GM21526 (cell line): ENCODE results near the gene SPP1.

Source experiments
- ATAC-seq: cut with Tn5 transposase; IDR thresholded peaks from one replicate; pipeline ENCODE4 v1.9.1; 2021; ENCODE audit warnings: moderate library complexity; ENCODE audit not compliant: unreplicated experiment, low FRiP score

Gene SPP1

DNA sequence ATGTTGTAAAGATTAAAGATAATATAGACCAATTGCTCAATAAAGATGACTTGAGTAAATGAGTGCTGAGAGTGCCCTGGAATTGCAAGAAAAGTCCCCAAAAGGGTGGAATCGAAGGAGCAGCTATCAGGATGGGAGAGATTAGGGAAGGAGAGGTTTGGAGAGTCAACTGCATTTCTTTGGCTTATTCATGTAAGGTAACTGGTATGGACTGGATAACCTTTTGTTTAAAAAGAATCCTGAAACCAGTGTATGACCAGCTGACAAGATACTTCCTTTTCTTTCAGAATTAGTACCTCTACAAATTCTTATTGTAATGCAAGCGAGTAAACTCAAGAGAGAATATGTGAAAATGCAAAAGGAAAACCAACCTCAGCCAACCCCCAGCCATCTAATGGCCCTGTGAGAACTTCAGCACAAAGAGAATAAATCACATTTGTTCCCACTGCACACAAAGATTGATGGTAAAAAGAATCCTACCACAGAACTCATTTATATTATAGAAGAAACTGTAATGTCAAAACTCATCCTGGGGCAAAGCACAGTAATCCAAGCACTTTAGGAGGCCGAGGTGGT, 24.5 kb upstream of the SPP1 start:
- ATAC-seq = no peak

DNA sequence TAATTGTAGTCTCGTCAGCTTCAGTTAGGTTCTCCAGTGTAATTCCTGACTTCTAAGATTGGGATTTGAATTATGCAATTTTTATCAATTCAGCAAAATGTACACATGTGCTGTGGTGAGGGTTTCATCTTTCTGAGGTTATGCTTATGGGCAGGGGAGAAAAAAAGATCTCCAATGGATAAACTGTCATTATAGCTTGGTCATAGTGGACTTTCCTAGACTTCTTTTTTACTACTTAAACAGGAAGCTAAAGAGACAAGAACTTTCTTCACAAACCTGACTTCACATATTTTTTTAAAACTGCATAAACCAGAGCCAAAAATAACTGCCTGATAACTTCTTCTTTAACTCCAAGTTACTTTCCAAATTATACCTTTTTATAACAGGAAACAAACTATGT, 21.7 kb upstream of the SPP1 start:
- ATAC-seq = no peak

DNA sequence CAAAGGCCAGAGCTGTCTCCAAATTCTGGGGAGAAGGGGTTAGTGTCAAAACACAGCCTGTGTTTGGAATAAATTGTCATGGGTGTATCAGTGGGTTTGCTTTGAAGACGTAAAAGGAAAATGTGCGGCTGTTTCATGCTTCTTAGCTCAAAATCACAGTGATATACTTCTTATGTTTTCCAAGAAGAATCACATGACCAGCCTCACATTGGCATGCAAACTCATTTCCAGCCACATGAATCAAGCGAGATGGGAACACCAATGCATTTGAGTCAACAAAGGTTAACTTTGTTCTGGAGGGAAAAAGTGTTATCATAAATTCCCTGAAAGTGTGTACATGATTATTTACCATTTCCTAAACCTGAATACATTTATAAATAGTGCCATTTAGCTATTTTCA, 19.0 kb upstream of the SPP1 start:
- no peak for ATAC-seq

DNA sequence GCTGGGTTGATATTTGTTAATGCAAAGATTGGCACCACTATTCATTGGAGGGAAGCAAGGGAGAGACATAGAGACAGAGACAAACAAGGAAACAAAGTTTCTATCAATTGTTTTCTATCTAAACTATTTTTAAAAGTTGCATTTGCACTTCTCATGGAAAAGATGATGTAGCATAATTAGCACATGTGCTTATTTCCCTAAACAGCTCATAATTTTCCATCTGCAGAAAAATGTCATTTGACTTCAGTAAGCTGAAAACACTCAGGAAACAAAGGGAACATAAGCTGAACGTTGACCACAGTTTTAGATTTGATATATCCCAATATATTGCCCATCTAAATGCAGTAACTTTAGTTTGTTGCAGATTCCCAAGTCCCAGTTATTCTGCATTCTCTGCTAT, 18.5 kb upstream of the SPP1 start:
- no peak for ATAC-seq

DNA sequence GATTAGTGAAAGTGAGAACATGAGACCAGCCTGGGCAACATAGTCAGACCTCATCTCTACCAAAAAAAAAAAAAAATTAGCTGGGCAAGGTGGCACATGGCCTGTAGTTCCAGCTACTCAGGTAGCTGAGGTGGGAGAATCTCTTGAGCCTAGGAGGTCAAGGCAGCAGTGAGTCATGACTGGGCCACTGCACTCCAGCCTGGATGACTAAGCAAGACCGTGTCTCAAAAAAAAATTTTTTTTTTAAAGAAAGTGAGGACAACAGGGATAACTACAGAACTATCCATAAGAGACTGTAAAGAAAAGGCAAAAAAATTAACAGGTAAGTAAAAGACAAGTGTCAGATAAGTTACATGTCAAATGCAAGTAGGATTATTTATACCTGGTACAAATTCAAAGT, 13.5 kb upstream of the SPP1 start:
- no peak for ATAC-seq

DNA sequence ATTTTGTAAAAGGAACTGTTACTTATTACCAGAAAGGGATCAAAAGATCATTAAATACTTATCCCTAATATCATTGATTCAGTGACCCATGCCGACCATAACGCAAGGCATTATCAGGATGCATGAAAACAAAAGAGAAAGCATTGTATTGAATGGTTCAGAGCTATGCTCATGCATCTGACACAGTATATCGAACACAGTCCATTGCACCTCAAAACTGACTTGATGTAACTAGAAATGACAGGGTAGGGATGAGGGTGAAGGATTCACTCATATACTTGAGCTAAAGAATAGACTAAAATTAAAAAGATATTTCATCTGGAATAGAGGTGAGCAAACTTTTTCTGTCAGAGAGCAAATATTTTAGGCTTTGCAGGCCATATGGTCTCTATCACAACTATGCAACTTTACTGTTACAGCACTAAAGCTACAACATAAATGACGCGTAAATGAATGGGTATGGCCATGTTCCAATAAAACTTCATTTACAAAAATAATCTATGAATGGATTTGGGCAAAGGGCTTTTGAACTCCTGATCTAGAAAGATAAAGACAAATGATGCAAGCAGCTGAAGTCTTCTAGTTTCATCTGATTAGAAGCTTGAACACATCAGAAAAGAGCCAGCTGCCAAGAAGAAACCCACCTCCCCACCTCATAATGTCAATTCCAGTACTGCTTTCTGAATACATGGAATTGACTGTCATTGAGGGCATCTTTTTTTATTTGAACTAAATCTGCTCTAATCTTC, 12.9 kb upstream of the SPP1 start:
- ATAC-seq = no peak

DNA sequence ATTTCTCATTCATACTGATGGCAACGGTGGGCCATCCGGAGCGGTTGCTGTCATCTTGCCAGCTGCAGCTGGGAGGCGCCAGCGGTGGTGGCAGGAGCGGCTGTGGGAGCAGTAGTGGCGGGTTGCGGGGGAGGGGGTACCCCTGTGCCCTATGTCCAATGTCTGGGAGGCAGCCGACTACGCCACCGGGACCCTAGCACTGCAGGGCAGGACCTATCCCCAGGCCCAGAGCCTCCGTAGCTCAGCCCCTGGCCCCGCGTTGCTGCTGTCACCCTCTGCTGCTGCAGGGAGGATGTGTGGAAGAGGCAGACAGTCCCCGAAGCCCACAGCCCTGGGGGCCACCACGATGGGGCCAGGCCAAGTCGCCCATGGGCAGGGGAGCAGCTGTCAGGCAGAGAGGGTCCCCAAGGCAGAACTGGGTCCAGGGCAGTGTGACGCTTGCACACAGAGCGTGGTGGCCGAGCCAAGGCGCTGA, 10.0 kb upstream of the SPP1 start:
- ATAC-seq = no peak

DNA sequence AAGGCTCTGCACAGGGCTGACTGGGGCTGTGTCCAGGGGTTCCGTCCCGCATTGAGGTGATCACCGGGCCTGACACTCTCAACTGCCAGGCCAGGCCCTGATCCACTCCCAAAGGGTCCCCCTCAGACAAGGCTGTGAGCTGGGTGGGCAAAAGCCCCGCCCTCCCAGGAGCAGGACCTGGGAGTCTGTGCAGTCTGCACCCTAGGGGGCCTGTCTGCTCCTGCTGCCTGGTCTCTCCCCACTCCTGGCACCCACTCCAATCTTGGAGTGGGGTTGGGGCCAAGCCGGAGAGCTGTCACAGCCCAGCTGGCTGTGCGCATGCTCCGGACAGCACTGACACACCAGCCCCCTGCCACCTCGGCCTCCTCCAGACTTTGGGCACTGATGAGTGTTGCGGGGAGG, 9.4 kb upstream of the SPP1 start:
- ATAC-seq = no peak

DNA sequence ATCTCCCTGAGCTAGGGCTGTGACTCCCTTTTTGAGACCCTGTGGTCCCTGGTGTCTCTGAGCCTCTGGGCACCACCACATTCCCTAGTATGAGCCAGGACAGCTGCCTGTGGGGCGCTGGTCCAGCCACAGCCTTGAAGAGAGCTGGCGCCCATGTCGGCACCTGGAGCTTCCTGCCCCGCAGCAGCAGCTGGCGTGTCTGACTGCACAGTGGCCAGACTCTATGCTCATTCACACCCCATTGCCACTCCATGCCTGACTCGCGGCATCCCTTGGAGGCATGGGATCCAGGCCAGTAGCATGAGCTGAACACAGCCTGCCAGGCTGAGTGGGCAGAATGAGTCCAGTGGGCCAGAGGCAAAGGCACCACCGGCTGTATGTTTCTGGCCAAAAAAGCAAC, 8.3 kb upstream of the SPP1 start:
- ATAC-seq = no peak

DNA sequence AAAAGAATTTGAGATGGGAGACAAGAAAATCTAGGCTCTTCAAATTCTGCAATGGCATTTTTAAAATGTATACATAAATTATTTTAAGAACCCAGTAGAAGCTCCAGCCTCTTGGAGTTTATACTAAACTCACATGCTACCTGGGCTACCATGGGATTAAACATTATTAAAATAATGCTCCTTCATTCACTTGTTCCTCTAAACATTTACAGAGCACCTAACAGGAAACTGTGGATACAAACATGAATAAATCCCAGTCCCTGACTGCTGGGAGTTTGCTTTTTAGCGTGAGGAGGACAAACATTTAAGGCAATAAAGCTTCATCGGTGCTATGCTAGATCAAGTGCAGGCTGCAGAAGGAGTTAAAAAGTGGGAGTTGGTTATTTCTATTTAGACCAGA, 5.4 kb upstream of the SPP1 start:
- ATAC-seq = no peak

DNA sequence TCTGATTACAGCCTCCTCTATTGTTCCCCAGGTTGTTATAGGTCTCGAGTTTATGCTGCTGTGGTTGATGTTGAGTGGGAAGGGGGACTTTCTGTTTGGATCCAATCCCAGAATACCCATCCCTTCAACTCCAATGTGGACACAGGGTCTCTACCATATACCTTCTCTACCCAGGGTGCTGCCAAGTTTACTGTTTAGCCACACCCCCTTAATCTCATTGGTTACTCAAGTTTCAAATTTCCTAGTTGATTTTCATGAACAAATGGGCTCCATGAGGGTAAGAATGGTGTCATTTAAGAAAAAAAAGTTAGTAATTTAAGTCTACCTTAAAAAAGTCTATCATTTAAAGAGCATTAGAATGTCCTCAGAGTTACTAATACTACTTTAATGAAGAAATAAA, 3.6 kb upstream of the SPP1 start:
- ATAC-seq = no peak

DNA sequence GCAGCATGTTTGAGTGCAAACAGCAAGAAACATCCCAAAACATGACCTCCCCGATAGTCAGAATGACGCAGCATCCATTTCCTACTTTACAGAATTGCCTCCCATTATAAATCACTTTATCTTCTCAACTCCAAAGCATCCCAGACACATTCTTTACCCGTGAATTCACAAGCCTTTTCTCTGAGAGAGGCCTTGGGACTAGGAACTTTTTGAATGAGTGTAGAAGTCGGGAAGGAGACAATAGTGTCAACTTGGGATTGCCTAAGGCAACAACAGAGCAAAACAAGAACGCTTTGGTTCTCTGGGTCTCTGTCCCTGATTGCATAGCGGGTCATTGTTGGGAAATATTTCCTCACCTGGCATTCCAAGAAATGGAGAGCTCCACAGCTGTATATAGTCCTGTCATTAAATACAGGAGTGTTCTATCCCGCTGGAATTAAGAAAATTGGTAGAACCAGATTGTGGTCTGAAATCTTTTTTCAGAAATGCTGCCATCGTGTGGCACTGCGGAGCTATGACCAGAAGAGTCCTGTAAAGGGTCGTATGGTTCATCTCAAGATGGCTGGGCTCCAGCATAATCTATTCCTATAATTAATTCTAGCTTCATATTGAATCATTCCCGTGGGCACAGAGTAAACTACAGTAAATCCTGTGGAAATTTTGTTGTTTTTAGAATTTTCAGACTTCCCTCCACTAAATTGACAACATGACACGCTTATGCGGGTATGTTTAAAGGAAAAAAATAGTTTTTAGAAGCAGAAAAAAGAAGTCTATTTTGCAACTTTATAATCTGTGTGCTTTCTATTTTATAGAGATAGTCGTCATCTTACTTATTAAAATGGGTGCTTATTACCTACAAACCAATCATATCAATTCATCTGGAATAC, 2.0 kb upstream of the SPP1 start:
- ATAC-seq = peak; percentile 73

DNA sequence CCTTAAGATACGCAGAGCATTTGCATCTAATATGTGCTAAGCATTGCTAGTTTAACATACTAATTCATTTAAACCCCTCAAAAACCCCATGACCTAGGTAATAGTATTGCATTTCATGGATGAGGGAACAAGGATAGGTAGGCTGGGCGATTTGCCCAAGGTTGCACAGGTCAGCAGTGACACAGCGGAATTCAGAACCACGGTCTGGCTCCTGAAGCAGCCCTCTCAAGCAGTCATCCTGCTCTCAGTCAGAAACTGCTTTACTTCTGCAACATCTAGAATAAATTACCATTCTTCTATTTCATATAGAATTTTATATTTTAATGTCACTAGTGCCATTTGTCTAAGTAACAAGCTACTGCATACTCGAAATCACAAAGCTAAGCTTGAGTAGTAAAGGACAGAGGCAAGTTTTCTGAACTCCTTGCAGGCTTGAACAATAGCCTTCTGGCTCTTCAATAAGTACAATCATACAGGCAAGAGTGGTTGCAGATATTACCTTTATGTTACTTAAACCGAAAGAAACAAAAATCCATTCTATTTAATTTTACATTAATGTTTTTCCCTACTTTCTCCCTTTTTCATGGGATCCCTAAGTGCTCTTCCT, 555 bp upstream of the SPP1 start:
- ATAC-seq = no peak

DNA sequence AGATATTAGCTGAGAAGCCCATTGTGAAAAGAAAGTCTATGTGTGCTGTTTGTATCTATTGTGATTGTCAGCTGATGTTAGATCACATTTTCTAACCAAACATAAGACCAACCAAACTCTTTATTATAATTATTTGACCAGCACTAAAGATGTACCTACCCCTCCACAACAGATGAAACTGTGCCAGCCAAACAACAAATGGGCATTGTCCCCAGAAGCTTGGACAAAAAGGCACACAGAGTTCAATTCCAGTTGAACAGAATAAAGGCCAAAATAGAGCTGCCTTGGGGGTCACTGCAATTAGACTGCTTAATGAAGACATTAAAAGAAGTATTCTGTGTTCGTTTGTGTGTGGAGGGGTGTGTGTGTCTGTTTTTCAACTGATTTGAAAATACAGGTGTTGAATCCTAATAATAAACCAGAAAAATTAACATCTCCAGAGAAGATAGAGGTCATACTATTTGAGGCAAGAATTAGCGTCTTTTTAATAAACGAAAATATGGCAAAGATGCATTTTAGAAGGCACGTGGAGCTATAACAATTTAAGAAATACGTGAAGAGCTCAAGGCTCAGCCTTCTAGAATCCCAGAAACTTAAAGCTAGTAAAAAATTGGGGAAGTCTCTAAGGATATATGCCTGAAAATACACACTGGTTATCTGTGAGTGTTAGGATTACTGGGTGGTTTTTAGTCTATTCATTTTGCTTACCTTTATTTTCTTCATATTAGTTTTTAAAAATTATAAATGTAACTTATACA, 2.2 kb downstream of the SPP1 start:
- no peak for ATAC-seq

DNA sequence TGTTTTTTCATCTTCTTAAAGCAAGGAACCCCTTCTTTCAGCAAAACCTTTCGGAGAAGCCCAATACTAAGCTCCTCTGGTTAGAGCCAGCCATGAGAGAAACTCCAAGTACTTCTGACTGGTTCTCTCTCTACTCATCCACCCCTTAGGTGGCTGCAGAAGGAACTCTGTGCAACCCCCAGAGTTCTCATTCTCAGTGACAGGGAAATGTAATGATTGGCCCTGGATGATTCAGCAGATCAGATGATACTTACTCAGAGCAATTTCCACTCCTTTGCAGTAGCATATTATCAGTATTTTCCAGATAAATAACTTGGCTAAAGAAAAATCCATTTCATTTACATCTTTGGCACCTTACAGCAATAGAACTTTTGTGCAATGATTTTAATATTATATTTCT, 3.2 kb downstream of the SPP1 start:
- ATAC-seq = no peak

DNA sequence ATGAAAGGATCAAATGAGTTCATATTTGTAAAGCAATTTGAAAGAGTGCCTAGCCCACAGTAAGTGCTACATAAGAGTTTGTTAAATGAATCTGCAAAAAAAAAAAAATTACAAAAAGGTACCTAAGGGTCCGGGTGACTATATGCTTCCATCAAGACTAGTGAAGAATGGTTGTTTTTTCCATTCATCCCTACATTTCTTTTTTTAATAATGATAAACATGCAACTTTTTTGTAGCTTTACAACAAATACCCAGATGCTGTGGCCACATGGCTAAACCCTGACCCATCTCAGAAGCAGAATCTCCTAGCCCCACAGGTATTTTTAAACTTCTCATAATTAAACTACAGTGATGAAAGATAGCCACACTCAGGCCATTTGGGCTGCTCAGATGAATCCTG, 4.3 kb downstream of the SPP1 start:
- no peak for ATAC-seq

DNA sequence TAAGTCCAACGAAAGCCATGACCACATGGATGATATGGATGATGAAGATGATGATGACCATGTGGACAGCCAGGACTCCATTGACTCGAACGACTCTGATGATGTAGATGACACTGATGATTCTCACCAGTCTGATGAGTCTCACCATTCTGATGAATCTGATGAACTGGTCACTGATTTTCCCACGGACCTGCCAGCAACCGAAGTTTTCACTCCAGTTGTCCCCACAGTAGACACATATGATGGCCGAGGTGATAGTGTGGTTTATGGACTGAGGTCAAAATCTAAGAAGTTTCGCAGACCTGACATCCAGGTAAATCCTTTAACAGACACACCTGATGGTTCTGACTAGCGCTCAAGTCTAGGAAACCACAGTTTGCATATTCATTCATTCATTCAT, 6.0 kb downstream of the SPP1 start:
- no peak for ATAC-seq

DNA sequence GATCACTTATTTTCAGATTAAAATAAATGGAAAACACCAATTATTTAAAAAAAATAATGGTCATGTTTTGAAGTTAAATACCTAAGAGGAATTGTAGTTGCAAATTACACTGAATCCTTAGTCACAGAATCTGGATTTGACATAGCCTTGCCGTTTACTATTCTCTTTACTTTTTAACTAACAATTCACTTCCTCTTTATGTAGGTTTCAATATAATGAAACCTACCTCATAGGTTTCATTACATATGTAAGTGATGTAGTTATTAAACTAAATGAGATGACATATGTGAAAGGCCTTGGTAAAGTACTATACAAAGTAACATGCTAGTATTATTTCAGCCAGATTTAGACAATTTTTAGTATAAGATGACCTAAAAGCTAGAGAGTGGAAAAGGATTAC, 6.5 kb downstream of the SPP1 start:
- ATAC-seq = no peak

DNA sequence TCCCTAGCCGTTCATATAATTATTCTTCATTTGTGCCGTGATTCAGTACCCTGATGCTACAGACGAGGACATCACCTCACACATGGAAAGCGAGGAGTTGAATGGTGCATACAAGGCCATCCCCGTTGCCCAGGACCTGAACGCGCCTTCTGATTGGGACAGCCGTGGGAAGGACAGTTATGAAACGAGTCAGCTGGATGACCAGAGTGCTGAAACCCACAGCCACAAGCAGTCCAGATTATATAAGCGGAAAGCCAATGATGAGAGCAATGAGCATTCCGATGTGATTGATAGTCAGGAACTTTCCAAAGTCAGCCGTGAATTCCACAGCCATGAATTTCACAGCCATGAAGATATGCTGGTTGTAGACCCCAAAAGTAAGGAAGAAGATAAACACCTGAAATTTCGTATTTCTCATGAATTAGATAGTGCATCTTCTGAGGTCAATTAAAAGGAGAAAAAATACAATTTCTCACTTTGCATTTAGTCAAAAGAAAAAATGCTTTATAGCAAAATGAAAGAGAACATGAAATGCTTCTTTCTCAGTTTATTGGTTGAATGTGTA, 7.0 kb downstream of the SPP1 start:
- no peak for ATAC-seq

DNA sequence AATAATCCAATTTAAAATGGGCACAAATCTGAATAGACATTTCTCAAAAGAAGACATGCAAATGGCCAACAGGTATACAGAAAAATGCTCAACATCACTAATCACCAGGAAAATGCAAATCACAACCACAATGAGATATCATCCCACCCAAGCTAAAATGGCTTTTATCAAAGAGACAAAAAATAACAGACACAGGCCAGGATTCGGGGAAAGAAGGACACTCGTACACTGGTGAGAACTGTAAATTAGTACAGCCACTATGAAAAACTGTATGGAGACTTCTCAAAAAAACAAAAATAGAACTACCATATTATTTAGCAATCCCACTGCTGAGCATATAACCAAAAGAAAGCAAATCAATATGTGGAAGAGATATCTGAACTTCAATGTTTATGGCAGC, 8.5 kb downstream of the SPP1 start:
- no peak for ATAC-seq
